Activated T-cell treated with anti-CD3 and anti-CD28 coated beads for 48 hours (primary cell): ENCODE measurements around the gene ALDH2.
"Not testable (repeated sequence)": the region's sequence is repeated elsewhere in the genome, so short reads cannot be mapped to it uniquely, and the experiment has no call there.

ENCODE experiments used
- DNase-seq: peaks from one replicate; pipeline ENCODE4 v3.0.0-alpha.2; 2020; ENCODE audit warnings: low read depth

Gene ALDH2

DNA sequence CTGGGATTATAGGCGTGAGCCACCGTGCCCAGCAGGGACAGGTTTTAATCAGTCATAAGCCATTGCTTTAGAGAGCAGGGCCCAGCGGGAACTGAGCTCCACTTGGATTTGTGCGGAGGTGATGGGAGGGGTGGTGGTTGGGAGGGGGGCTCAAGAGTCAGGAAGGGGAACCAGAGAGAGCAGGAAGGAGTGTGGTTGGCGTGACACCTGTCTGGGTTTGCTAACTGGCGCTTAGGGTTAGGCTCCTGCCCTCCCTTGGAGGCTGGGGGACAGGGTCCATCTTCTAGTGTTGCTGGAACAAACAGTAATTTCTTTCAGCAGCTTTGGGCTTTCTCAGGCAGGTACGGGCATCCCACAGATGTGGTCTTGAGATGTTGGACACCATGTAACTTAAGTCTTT lies 7.5 kb upstream of the ALDH2 start:
- no peak for DNase-seq

DNA sequence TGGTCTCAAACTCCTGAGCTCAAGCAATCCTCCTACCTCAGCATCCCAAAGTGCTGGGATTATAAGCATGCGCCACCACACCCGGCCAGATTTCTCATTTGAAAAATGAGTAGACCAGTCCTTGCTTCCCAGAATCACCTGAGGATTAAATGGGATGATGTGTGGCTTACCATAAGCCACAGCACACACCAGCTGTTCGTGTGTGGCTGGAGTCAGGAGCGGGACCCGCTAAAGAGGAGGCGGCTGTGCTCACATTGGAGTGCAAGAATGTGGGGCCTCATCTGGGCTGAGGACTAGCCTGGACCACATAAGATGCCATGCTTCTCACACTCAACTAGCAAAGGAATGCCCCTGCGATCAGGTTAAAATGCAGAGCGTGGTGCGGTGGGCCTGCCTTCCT lies 6.7 kb upstream of the ALDH2 start:
- no peak for DNase-seq

DNA sequence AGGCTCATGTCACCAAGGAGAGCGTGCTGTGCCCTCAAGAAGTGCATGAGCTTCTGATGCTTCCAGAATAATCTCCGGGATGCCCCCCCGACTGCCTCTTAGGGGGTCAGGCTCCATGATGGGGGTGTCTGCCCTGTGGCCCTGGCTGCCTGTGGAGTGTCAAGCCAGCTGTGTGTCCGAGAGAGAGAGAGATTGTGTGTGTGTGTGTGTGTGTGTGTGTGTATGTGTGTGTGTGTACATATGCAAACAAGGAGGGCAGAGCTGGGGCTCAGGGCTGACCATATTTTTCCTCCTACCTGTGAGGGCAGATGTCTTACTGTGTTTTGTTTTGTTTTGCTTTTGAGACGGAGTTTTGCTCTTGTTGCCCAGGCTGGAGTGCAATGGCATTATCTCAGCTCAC lies 5.6 kb upstream of the ALDH2 start:
- no peak for DNase-seq

DNA sequence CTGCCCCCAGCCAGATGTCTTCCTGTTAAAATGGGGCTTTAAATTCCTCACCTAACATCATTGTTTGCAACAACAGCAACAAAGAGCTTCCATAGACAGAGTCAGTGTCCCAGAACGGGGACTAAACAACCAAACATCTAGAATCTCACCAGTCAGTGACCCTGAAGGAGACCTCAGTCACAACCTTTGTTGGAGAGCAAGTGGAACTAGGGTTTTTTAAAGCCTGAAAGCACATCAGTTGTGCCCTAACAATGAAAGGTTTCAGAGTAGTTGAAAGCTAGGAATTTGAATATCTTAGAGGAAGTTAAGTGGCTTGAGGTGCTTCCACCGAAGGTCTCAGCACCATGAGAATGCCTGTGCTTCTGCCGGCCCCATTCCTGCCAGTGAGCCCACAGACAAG lies 5.0 kb upstream of the ALDH2 start:
- DNase-seq, result no peak

DNA sequence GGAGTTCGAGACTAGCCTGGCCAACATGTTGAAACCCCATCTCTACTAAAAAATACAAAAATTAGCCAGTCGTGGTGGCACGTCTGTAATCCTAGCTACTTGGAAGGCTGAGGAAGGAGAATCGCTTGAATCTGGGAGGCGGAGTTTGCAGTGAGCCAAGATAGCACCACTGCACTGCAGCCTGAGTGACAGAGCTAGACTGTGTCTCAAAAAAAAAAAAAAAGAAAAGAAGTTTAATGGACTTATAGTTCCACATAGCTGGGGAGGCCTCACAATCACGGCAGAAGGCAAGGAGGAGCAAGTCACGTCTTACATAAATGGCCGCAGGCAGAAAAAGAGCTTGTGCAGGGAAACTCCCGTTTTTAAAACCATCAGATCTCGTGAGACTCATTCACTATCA lies 3.2 kb upstream of the ALDH2 start:
- not testable (repeated sequence) for DNase-seq

DNA sequence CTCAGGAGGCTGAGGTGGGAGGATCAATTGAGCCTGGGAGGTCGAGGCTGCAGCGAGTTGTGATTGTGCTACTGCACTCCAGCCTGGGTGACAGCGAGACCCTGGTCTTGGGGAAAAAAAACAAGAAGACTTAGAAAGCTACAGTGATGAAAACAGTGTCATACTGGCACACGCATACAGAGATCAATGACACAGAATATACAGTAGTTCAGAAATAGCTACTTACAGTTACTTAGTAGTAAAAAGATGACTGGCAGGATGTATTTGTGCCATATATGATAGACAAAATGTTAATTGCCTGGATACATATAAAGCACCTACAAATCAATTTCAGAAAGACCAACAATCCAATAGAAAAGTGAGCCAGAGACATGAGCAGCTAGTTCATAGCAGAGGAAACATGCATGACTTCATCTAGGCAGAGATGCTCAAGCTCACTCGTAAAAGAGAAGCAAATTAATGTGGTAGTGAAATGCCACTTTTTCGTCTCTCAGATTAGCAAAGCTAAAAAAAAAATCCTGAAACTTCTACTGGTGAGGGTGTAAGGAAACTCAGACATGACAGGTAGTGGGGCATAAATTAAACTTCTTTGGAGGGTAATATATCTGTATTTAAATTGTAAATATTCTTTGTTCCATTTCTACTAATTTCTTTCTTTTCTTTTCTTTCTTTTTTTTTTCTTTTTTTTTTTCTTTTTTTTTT lies 2.5 kb upstream of the ALDH2 start:
- no peak for DNase-seq

DNA sequence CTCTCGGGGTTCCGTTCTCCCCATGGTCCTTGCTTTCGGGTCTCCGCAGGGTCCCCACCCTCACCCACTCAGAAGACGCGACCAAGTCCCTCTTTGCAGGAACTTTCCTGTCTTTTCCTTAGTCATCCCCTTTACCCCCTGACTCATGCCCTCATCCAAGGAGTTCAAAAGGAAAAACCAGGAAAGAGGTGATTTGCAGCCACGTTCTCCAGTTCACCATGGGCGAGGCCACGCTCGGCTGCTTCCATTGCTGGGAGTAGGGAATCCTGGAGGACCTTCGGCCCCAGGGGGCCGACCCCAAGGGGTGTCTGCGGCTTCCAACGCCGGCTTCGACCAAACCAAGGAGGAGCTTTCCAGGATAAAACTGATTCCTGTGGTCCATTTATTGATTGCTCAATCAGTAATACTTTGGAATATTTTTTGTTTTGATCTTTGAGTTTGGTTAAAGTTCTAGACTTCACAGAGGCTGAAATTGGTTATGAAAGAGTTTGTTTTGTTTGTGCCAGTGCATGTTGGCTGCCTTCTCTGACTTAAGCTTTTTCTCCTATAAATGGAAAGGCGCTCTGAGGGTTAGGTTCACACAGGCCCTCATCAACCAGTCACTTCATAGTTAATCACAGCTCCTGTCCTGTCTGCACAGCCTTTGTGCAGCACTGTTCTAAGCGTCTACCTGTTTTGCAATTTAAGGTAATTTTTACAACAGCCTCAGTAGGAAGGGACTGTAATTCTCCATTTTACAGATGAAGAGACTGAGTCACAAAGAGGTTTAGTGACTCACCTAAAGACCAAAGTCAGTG lies 827 bp downstream of the ALDH2 start:
- no peak for DNase-seq

DNA sequence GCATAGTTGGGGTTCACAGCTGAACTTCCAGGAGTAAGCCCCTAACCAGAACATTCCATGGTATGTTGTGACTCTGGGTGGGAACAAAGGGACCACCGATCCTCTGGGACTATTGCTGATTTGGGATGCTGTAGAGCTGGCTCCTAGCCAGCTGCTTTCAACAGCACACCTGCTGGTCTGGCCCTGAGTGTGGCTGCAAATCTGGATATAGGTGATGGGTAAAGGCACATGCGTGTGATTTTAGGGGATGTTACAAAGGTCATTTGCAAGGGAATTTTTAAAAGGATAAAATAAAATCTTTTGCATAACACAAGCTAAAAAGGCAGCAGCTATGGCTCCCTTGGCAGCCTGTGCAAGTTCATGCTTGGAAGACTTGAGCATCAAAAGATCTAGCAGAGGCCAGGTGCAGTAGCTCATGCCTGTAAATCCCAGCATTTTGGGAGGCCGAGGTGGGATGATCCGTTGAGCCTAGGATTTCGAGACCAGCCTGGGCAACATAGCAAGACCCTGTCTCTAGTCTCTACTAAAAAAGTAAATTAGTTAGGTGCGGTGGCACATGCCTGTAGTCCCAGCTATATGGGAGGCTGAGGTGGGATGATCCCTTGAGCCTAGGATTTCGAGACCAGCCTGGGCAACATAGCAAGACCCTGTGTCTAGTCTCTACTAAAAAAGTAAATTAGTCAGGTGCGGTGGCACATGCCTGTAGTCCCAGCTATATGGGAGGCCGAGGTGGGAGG lies 1.6 kb downstream of the ALDH2 start:
- DNase-seq, result no peak

DNA sequence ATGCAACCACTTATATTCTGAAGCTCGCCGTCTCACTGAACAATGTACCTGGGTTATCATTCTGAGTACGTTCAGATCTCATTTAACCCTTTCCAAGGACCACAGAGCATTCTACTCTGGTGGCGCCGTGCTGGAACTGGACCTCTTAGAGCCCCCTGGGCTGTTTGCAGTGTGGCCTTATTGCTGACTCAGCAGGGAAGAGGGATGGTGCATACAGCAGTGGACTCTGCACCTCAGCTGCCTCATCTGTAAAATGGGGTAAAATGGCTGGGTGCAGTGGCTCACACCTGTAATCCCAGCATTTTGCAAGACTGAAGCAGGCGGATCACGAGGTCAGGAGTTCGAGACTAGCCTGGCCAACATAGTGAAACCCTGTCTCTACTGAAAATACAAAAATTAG lies 2.9 kb downstream of the ALDH2 start:
- no peak for DNase-seq

DNA sequence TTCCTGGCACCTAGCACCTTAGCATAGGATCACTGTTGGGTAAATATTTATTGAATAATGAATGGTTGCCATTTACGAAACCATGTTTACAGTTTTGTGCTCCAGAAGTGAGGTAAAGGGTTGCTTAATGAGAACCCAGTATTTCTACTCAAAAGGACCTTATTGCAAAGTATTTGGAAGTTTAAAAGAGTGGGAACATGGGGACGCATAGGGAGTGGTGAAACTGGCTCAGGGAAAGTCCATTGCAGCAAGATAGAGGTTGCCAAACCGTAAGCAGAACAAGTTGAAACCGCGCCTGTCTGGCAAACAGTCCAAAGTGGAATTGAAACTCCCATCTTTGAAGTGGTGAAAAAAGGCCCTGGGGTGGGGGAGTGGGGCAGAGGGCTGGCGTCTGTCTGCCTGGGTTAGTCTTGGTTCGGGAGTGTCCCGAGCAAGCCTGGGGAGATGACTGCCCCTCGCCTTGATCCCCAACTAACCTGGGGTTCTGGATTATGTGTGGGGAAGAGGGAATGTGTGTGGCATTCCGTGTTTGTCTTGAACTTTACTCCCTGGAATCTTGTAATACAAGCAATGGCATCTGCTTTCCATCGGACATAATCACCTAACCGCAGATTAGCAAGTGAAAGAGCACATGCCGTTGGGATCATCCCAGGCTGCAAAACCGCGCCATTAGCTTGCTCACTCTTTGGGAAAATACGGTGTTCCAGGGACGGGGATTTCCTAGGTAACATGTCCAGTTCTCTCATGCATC lies 7.2 kb downstream of the ALDH2 start:
- no peak for DNase-seq

DNA sequence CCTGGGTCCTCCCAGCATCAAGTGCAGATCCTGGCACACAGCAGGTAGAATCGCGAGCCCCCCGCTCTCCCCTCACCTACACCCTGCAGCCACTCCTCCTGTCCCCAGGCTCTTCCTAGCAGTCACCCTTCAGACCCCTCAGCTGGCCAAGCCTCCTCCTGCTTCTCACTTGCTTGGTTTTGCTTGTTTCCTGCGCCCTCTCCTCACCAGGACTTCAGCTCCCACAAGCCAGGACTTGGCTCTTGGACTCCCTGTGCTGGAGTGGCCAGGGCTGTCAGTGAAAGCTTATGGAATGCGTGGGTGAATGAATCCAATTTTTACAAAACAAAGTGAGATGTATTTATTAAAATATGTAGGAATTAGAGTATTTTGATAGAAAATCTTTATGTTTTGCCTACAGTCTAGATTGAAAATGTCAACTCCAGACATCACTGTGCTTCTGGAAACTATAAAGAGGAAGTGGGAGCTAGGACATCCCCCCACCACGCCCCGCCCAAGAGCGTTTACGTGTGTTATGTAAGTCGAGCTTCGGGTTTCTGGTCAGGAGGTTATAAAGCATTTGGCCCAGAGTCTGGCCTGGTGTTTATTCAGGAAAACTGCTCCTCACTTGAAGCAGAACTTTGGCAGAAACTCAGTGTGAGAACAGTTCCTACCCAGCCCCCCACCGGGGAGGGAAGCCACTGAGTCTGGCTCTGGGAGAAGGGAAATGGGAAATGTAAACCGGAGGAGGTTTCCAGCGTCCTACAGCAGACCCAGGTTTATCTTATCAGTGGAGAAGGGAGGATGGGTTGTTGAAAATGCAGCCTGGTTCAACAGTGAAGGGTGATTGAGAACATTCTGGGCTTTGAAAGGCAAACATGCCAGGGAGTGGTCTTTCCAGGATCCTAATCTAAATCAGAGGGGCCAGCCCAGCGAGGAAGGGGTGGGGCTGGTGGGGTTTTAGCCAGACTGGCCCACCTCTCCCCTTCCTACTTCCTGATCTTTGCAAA lies 8.8 kb downstream of the ALDH2 start:
- DNase-seq, result no peak

DNA sequence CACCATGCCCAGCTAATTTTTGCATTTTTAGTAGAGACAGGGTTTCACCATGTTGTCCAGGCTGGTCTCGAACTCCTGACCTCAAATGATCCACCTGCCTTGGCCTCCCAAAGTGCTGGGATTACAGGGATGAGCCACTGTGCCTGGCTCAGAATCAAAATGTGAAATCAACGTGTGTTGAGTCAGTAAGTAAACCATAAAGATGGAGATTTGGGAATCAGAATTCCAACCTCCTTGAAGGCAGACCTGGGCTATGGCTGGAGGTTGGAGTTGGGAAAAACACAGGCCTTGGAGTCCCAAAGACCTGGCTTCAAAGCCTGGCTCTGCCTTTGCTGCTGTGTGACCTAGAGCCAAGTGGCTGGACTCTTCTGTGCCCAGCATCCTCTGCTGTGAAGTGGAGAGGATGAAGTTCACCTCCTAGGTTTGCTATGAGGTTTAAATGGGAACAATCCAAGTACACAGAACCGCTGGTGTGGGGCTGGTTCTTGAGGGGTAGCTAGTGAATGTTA lies 10.2 kb downstream of the ALDH2 start:
- DNase-seq, result no peak

DNA sequence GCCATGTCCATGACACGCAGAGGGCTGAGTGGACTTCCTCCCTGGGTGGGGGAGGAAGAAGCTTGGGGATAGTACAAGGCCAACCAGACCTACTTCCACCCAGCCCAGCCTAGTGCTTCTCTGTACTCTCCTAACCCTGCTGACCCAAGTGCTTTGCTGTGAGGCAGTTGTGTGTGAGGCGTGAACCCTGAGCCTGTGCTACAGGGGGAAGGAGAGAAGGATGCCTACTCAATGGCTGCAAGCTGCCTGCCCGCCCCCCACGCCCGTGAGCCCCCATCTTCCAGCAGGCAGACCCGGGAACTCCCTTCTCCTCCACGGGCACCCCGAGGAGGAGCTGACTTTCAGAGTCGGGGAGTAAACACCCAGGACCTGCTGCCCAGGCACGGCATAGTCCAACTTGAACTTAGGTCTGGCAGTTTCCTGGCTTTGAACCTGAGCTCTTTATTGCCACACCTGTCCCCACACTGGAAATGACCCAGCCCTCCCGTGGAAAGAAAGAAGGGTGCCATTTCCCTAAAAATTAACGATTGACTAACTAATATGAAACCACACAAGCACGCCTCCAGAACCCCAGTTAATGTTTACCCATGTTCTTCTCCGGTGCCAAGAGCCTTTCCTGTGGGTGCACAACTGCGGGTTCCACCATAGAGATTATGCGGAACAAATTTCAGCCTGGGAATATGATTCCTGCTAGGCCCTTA lies 10.8 kb downstream of the ALDH2 start:
- no peak for DNase-seq

DNA sequence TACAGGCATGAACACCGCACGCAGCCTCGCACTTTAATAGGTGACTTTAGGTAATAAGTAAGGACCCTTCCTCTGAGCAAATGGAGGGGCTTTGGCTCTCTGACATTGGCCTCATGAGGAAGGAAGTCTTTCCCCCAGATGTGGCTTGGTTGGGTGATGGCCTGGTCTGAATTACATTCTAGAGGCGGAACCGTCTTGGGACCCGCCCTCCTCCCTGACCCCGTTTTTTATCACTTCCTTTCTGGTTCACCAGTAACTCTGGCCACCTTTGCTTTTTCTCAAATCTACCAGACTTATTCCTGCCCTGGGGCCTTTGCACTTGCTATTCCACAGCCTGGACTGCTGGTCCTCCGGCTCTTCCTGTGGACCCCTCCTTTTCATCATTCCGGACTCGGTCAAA lies 13.4 kb downstream of the ALDH2 start:
- no peak for DNase-seq

DNA sequence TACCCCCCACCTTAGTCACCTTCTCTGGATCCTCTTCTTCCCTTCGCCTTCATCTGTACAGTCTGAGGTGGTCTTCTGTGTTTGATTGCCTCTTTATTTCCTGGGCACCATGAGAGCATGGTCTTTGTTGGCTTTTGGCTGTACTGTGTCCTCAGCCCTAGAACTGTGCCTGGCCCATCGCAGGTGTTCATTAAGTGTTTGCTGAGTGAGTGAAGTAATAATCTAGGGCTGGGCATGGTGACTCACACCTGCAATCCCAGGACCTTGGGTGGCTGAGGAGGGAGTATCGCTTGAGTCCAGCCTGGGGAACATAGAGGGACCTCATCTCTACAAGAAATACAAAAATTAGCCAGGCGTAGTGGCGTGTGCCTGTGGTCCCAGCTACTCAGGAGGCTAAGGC lies 13.9 kb downstream of the ALDH2 start:
- DNase-seq, result no peak

DNA sequence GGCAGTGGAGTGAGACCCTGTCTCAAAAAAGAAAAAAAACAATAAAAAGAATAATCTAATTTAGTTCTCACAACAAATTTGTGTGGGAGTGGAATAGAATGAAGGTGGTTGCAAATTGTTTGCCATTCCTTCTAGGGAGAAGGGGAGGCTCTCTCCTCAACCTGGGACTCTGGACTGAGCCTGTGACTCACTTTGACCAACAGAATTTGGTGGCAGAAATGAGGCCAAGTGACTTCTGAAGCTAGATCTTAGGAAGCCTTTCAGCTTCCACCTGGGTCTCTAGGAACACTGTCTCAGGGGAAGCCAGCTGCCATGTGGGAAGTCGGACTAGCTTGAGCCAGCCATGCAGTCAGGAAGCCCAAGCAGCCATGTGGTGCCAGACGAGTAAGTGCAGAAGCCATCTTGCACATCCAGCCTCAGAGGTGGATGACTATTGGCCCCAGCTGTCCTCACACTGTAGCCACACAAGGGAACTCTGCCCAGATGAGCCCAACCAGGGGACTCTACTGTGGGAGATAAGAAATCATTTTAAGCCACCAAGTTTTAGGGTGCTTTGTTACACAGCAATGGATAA lies 14.4 kb downstream of the ALDH2 start:
- no peak for DNase-seq

DNA sequence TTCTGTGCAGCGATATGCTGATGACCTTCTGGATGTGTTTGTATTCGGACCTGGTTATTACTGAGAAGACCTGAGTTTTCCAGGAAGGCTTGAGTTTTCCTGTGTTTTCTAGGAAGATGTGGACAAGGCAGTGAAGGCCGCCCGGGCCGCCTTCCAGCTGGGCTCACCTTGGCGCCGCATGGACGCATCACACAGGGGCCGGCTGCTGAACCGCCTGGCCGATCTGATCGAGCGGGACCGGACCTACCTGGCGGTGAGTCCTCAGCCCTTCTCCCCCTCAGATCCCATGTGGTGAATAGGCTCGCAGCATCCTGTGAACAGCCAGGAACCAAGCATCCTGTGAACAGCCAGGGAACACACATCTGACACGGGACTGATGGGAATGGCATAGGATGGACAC lies 16.3 kb downstream of the ALDH2 start:
- no peak for DNase-seq

DNA sequence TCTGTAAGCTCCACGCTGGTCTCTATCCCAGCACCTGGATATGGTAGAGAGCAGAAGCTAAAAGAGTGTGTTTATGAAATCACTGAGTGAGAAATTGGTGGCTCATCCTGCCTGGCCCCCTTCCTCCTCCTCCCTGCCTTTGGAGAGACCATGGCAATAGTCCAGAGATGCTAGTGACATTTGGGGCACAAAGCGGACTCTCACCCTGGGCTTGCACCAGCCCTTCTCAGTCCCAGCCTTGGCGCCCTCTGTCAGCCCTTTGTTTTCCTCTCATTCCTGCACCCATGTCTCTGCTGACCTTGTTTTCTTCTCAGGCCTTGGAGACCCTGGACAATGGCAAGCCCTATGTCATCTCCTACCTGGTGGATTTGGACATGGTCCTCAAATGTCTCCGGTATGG lies 18.2 kb downstream of the ALDH2 start:
- no peak for DNase-seq

DNA sequence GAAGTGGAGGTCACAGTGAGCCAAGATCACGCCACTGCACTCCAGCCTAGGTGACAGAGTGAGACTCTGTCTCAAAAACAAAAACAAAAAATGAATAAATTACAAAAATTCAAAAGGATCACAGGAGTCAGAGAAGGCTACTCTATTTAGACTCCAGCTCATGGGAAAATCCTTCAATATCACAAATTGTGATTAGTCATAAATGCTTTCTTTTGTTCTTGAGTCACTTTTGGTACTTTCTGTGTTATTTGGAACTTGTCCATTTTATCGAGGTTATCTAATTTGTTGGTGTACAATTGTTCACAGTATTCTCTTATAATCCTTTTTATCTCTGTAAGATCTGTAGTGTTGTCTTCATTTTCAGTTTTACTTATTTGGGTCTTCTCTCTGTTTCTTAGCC lies 18.9 kb downstream of the ALDH2 start:
- no peak for DNase-seq

DNA sequence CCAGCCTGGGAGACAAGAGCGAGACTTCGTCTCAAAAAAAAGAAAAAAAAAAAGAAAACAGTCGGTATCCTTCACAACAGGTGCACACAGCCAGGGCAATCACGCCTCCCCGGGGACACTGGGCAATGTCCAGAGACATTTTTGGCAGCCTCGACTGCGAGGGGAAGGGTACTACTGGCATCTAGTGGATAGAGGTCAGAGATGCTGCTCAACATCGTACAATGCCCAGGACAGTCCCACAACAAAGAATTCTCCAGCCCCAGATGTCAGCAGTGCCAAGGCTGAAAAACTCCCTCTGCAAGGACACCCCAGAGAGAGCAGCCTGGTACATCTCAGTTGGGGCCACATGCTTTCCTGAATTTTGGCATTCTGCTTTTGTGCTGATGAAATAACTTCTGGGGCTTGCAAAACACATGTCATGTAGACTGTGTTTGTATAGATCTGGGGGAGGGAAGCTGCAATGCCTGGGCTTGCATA lies 21.5 kb downstream of the ALDH2 start:
- DNase-seq, result no peak
